Right renal cortex interstitium (tissue), 3 donors: ENCODE measurements around the gene MAPK6. TPM values are rescaled to one million over a fixed set of nuclear protein-coding genes. Genes with fewer than 3 reads are reported as not detected.
"Not testable (repeated sequence)": the region's sequence is repeated elsewhere in the genome, so short reads cannot be mapped to it uniquely, and the experiment has no call there.

Experiments
- DNase-seq, 3 donors: peaks; one replicate each; pipeline ENCODE4 v3.0.0-alpha.2; 2013; ENCODE audit warnings: low read depth in 3 of 3, low spot score in 2 of 3
- polyA plus RNA-seq, 3 donors: library from polyadenylated mRNA; unstranded; fragments of 120-200 nt; gene quantifications; one replicate each; pipeline ENCODE4 v1.2.1, GENCODE V29; 2013; ENCODE audit not compliant: insufficient read length in 3 of 3

Gene MAPK6
- polyA plus RNA-seq, 3 donors: 41.1 to 45.7 (median 42.0) TPM

DNA sequence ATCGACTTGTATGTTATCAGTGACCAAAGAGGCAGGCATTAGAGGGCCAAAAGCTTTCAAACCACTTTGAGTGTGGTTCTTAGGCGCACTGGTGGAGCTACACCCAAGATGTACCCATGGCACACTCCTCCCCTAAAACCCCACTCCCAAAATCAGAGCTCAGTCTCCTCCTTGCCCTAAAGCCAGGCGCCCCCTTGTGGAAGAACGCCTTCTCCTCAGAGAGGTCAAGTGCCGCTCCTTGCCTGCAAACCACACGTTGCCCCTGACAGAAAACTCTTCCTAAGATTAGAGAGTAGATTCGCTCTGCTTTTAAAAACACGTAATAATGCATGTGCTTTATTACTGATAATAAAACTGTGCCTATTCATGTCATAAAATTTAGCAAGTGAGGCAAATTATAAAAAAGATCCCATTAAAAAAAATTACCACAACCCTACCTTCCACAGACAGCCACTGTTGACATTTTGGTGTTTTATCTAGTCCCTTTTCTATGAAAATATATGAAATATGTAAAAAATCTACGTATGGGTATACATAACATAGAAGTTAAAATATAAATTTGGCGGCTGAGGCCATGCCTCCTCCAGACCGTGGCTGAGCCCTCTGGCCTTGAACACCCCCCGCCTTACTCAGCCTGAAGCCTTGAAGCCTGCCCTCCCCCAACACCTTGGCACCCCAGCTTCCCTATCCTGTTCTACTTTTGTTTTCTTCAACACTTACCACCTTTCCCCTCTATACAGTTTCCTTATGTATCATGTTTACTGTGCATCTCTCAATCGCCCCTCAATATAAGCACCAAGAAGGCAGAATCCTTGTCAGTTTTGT, 60.1 kb downstream of the MAPK6 start:
- DNase-seq: peak in 1 of 3 donors; percentile 32

DNA sequence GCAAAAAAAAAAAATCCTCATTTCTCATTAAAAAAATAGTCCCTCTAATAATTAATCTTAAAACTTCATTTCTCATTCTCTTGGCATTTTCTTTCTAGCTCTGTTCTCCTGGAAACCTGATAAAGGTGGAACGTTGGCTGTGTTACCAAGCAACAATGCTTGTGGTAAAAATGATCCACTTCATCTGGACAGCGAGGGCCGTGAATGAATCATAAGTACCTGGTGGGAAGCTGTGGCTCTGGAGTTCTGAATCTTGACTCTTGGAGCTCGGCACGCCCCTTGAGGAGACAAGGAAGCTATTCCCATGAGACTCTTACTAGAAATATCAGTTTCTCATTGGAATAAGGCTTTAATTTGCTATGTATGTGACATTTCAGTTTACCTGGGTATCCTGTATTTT, 61.0 kb downstream of the MAPK6 start:
- DNase-seq: no peak

- DNase-seq: no peak
These were observed 61.8 kb downstream of the MAPK6 start for GRCh38 chr15:52080706-52081392.

- no peak for DNase-seq
These were observed 63.4 kb downstream of the MAPK6 start for GRCh38 chr15:52082197-52083036.

DNA sequence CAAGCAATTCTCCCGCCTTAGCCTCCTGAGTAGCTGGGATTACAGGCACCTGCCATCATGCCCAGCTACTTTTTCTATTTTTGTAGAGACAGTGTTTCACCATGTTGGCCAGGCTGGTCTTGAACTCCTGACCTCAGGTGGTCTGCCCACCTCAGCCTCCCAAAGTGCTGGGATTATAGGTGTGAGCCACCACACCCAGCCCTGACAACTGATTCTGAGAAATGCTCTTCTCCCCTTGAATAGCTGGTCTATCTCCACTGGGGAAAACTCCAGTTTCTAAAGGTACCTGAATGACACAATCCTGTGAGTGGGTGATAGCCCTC, 64.0 kb downstream of the MAPK6 start:
- DNase-seq: not testable (repeated sequence)

DNA sequence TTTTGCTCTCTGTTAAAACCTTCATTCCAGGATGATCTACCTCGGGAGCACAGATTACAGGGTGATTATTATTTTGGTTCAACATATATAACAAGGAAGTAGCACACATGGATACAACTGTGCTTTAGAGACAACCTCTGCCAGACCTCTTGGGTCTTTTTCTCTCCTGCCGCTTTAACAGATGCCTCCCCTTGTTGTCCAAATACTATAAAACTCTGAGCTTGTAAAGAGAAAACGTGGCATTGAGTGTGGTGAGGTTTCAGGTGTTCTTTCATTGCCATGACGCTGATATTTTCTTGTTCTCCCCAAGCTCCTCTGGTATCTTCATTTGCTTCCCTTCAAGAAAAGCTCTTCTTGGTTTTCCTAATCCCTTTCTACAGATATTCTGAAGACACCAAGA, 64.6 kb downstream of the MAPK6 start:
- no peak for DNase-seq

GRCh38 chr15:52085299-52085698, 66.3 kb downstream of the MAPK6 start:
- DNase-seq: no peak

DNA sequence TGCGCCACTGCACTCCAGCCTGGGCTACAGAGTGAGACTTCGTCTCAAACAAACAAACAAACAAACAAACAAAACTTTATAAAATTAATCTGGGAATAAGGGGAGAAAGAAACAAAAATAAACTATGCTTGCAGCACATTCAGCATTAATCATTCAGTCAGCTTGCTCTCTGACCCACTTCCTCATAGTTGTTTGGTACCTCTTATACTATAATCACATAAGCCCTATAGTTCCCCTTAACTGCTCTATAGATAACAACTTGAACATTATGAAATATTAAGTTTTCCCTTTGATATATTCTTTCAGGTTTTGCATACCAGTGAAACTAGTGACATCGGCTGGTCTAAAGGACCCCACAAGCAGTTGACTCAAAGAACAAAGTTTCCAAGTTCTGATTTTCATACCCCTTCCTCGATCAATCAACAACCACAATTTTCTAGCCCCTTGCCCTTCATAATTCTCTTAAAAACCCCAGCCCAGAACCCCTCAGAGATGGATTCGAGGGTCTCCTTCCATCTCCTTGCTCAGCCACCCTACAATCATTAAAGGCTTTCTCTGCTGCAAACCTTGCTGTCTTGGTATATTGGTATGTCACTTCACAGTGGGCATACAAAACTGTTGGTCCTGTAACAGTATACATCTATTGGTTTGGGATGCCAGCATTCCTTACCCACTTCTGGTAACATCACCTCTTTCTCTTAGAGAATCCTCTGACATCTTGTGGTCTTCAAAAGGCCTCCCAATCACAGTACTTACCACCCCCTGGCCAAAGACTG, 67.2 kb downstream of the MAPK6 start:
- DNase-seq: no peak

DNA sequence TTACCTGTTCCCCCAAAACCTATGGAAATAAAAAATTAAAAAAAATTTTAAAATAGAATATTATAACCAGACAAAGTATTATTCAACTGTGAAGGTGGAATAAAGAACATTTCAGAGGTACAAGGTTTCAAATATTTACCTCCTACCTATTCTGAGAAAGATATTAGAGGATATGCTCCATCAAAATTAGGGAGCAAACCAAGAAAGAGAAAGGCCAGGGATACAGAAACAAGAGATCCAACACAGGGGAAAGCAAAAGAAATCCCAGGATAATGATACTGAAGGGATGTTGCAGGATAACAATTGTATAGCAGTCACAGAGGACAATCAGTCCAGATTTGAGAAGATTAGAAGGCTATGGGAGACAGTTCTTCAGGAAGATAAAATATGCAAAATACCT, 71.2 kb downstream of the MAPK6 start:
- no peak for DNase-seq

DNA sequence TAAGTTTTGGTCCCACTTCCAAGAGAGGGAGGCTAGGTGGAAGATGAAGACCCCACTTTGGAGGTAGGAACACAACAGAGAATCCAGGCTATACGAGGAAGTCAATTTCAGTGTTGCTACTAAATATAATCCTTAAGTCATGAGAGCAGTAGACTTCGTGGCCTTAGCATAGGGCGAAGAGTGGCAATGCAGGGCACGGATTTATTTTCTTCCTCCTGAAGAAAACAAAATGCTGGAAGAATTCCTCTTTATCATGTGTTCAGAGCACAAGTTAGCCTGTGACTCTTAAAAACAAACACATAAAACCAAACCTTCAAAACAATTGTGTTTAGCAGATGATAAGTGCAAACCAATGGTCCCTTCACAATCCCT, 74.1 kb downstream of the MAPK6 start:
- no peak for DNase-seq

DNA sequence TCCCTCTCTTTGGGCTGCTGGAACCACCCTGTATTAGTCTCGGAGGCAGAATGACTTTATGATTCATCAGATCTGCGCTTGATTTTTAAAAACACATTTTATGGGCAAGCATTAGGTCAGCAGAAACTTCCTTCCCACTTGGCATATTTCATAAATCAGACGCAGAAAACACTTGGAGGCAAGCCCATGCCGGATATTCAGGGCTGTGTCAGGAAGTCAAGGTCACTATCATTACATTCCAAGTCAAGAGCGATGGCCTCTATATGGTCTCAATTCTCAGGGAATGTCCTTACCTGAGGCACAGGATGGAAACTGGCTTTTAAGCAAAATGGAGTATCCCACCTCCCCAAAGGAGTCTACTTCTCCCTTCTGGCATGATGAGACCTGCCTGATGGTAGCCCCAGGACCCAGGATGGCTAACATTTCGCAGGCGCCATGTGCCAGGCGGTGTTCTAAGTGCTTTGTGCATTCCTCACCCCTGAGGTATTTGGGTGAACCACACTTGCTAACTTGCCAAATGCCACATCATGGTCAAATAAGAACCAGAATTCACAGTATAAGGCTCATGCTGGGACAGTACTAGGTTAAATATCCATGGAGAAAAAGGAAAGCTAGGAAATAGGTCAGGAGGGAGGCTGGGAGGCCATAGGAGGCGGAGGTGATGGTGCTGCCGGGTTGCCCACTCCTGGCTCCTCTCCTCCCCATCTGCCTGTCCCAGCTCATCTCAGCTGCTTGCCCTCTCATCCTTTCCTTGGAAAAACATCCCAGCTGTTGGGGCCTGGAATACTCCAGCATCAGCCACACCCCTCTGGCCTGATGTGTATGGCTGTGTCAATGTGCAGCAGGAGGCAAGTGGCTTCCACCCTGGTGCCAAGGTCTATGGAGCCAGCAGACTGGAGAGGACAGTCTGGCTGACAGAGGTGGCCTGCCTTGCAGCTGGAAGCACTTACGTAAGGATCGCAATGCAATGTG, 74.8 kb downstream of the MAPK6 start:
- DNase-seq: no peak

DNA sequence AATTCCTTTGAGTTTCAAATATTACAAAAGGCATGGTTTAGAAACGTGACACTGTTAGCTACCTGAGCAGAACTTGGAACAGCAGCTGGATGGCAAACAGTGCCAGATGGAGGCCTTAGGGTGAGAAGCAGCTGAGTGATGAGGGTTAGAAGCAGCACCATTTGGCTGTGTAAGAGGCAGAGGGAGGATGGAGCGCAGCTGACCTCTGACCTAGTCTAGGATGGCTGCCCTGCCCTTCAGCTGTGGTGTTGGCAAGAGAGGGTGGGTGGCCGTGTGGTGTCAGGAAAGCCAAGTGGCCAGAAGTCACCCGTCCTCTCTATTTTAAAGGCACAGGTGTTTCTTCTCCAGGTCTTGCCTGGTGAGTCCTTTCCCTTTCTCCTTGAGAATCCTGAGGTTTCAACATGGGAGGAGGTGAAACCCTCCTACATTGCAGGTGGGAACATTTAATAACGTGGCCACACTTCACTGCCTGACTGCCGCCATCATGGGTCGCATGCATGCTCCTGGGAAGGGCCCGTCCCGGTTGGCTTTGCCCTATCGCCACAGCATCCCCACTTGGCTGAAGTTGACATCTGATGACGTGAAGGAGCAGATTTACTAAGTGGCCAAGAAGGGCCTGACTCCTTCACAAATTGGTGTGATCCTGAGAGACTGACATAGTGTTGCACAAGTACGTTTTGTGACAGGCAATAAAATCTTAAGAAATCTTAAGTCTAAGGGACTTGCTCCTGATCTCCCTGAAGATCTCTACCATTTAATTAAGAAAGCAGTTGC, 76.0 kb downstream of the MAPK6 start:
- DNase-seq: no peak

DNA sequence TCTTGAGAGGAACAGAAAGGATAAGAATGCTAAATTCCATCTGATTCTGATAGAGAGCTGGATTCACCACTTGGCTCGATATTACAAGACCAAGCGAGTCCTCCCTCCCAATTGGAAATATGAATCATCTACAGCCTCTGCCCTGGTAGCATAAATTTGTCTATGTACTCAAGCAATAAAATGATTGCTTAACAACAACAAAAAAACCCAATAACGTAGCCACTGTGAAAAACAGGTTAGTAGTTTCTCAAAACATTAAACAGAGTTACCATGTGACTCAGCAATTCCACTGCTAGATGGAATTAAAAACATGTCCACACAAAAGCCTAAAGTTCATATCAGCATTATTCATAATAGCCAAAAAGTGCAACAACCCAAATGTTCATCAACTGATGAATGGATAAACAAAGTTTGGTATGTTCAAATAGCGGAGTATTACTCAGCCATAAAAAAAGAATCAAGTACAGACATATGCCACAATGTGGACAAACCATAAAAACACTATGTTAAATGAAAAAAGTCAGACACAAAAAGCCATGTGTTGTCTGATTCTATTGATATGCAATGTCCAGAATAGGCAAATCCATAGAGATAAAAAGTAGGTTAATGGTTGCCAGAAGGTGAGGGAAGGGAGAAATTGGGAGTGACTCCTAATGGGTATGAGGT, 76.7 kb downstream of the MAPK6 start:
- DNase-seq: no peak

- DNase-seq: not testable (repeated sequence)
These were observed 77.5 kb downstream of the MAPK6 start for GRCh38 chr15:52096536-52096935.

GRCh38 chr15:52097180-52097579, 78.2 kb downstream of the MAPK6 start:
- no peak for DNase-seq

- DNase-seq: no peak
These were observed 79.3 kb downstream of the MAPK6 start for GRCh38 chr15:52098323-52098722.

DNA sequence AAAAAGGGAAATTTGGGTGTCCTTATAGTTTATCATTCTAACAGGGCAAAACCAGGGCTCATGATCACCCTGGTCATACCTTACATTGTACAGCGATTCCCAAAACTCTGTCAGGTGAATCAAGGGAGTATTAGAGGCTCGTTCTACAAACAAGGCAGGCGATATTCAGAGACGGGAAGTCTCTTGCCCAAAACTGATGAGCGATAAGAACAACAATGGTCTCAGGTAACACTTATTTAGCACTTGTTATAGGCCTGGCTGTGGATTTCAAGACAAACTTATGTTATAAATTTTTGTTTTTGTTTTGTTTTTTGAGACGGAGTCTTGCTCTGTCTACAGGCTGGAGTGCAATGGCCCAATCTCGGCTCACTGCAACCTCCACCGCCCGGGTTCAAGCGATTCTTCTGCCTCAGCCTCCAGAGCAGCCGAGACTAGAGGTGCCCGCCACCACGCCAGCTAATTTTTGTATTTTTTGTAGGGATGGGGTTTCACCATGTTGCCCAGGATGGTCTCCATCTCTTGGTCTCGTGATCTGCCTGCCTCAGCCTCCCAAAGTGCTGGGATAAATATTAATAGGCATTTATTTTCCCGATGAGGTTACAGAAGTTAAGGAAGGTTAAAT, 80.7 kb downstream of the MAPK6 start:
- DNase-seq: no peak
